Stomach (tissue), 4 donors: Measurements from ENCODE around the gene MAB21L1.

Experiments used
- EP300 ChIP-seq: sonication (generic); formaldehyde crosslinking; IDR thresholded peaks from one replicate; pipeline ENCODE4 v1.6.1; 2017; ENCODE audit warnings: antibody characterized with exemption
- POLR2A ChIP-seq, 4 donors: fragments of 450-650 bp; IDR thresholded peaks; one replicate each; pipeline ENCODE4 v1.6.1; 2016; ENCODE audit warnings: antibody characterized with exemption in 4 of 4, control low read depth in 2 of 4, mild to moderate bottlenecking in 1 of 4, moderate library complexity in 1 of 4
- POLR2AphosphoS5 ChIP-seq, 3 donors: sonication (generic); formaldehyde crosslinking; IDR thresholded peaks; one replicate each; pipeline ENCODE4 v1.6.1; 2016; ENCODE audit warnings: antibody characterized with exemption in 3 of 3
- TF ChIP-seq, protein P1 (sequence below), 7 experiments: fragments of 450-650 bp in 4 of 7; fragments of 200-600 bp in 3 of 7; sonication (generic) in 3 of 7; IDR thresholded peaks; one replicate each; pipeline ENCODE4 v1.5.1; 2016 to 2019; ENCODE audit warnings: antibody characterized with exemption in 7 of 7, control low read depth in 2 of 7, mild to moderate bottlenecking in 1 of 7

DNA sequence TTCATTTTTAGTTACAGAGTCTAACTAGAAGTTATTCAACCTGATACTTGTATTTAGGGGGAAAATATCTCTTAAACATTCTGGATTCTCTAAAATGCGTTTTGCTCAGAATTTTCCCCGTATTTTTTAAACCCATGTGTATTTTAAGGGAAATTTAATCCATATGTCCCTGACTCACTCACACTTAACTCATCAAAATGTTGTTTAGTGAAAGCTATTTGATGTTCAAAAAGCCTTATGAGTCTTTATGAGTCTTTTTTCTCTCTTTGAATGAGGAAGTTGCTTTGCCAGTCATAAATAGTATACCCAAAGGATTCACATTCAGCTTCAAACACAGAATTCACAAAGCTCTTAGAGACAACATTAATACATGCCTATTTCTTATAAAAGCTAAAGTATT lies 16.4 kb downstream of the MAB21L1 start:
- TF ChIP-seq, protein P1, sequence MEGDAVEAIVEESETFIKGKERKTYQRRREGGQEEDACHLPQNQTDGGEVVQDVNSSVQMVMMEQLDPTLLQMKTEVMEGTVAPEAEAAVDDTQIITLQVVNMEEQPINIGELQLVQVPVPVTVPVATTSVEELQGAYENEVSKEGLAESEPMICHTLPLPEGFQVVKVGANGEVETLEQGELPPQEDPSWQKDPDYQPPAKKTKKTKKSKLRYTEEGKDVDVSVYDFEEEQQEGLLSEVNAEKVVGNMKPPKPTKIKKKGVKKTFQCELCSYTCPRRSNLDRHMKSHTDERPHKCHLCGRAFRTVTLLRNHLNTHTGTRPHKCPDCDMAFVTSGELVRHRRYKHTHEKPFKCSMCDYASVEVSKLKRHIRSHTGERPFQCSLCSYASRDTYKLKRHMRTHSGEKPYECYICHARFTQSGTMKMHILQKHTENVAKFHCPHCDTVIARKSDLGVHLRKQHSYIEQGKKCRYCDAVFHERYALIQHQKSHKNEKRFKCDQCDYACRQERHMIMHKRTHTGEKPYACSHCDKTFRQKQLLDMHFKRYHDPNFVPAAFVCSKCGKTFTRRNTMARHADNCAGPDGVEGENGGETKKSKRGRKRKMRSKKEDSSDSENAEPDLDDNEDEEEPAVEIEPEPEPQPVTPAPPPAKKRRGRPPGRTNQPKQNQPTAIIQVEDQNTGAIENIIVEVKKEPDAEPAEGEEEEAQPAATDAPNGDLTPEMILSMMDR (IDR thresholded peaks at IDR 0.05) = no peak
- TF ChIP-seq EP300 = no peak
- TF ChIP-seq POLR2A (IDR thresholded peaks at IDR 0.05) = no peak
- TF ChIP-seq POLR2AphosphoS5 (IDR thresholded peaks at IDR 0.05) = no peak
